Measurements from ENCODE around the gene OGA.

Gene OGA

GRCh38 chr10:101851411-101852116 is 33.3 kb upstream of the OGA start:
- DNase-seq (ENCODE audit: insufficient read length, low spot score) (no peak), FAIRE-seq (no peak)
- TF ChIP-seq CTCF (IDR thresholded peaks at IDR 0.05; ENCODE audit: insufficient read depth, missing control alignments): no peak

GRCh38 chr10:101850749-101851148 is 32.5 kb upstream of the OGA start:
- DNase-seq (ENCODE audit: insufficient read length, low spot score) (no peak), FAIRE-seq (no peak)
- no peak for TF ChIP-seq CTCF (IDR thresholded peaks at IDR 0.05; ENCODE audit: insufficient read depth, missing control alignments)

- no peak for TF ChIP-seq CTCF (IDR thresholded peaks at IDR 0.05; ENCODE audit: insufficient read depth, missing control alignments)
- no peak for DNase-seq (ENCODE audit: insufficient read length, low spot score)
- no peak for FAIRE-seq
Measured at GRCh38 chr10:101848894-101849351, 30.7 kb upstream of the OGA start.

- TF ChIP-seq CTCF (IDR thresholded peaks at IDR 0.05; ENCODE audit: insufficient read depth, missing control alignments): no peak
- DNase-seq (ENCODE audit: insufficient read length, low spot score): no peak
- FAIRE-seq: no peak
Measured at GRCh38 chr10:101848408-101848807, 30.2 kb upstream of the OGA start.

GRCh38 chr10:101845893-101846292 is 27.6 kb upstream of the OGA start:
- DNase-seq (ENCODE audit: insufficient read length, low spot score): no peak
- FAIRE-seq: no peak
- TF ChIP-seq CTCF (IDR thresholded peaks at IDR 0.05; ENCODE audit: insufficient read depth, missing control alignments): no peak

GRCh38 chr10:101843032-101844021 is 25.1 kb upstream of the OGA start, which contains the start of gene KCNIP2:
Gene KCNIP2 (minus strand): TSS chr10:101843800. CDS start chr10:101843568, 232 bp downstream.
- TF ChIP-seq CTCF (IDR thresholded peaks at IDR 0.05; ENCODE audit: insufficient read depth, missing control alignments): peak; percentile 49
- FAIRE-seq: no peak
- peak; percentile 75 for DNase-seq (ENCODE audit: insufficient read length, low spot score)
